IPS-NIHi11 (cell line): ENCODE measurements around the gene SSR3.
"Not testable (repeated sequence)": the region's sequence is repeated elsewhere in the genome, so short reads cannot be mapped to it uniquely, and the experiment has no call there.

ENCODE experiments used
- DNase-seq: peaks from one replicate; pipeline ENCODE4 v3.0.0; 2012; ENCODE audit warnings: mixed read lengths, low spot score

SSR3 gene

GRCh38 chr3:156576051-156576450 lies 21.1 kb upstream of the SSR3 start:
- no peak for DNase-seq

GRCh38 chr3:156575641-156576040 lies 20.7 kb upstream of the SSR3 start:
- no peak for DNase-seq

GRCh38 chr3:156569881-156570280 lies 15.0 kb upstream of the SSR3 start:
- DNase-seq: not testable (repeated sequence)

- DNase-seq: not testable (repeated sequence)
Measured at GRCh38 chr3:156569016-156569415, 14.1 kb upstream of the SSR3 start.

- DNase-seq: no peak
Measured at GRCh38 chr3:156563900-156564682, 9.2 kb upstream of the SSR3 start.

- DNase-seq: not testable (repeated sequence)
Measured at GRCh38 chr3:156562486-156562885, 7.6 kb upstream of the SSR3 start.

GRCh38 chr3:156561533-156561932 lies 6.6 kb upstream of the SSR3 start:
- DNase-seq: no peak

GRCh38 chr3:156559321-156559720 lies 4.4 kb upstream of the SSR3 start:
- DNase-seq: no peak

- DNase-seq: no peak
Measured at GRCh38 chr3:156558389-156558788, 3.5 kb upstream of the SSR3 start.

GRCh38 chr3:156554515-156554841 lies 439 bp downstream of the SSR3 start:
- no peak for DNase-seq

- no peak for DNase-seq
Measured at GRCh38 chr3:156553705-156554356, 1.1 kb downstream of the SSR3 start.

- DNase-seq: no peak
Measured at GRCh38 chr3:156552973-156553372, 1.9 kb downstream of the SSR3 start.

GRCh38 chr3:156551746-156552145 lies 3.2 kb downstream of the SSR3 start:
- no peak for DNase-seq

GRCh38 chr3:156551261-156551660 lies 3.7 kb downstream of the SSR3 start:
- DNase-seq: no peak

- DNase-seq: no peak
Measured at GRCh38 chr3:156548902-156549301, 6.0 kb downstream of the SSR3 start.

- no peak for DNase-seq
Measured at GRCh38 chr3:156548041-156548687, 6.8 kb downstream of the SSR3 start.

- no peak for DNase-seq
Measured at GRCh38 chr3:156547637-156548036, 7.3 kb downstream of the SSR3 start.

- DNase-seq: no peak
Measured at GRCh38 chr3:156543043-156543555, 11.8 kb downstream of the SSR3 start.

GRCh38 chr3:156542101-156543042 lies 12.5 kb downstream of the SSR3 start:
- DNase-seq: no peak

GRCh38 chr3:156539802-156540201 lies 15.1 kb downstream of the SSR3 start:
- no peak for DNase-seq

- DNase-seq: no peak
Measured at GRCh38 chr3:156539051-156539450, 15.9 kb downstream of the SSR3 start.
